HepG2 (cell line): Measurements from ENCODE around the gene CA11. TPM values are rescaled to one million over a fixed set of nuclear protein-coding genes. Genes with fewer than 3 reads are reported as not detected.

Source experiments
- AGO1 ChIP-seq: fragments of 200-400 bp; formaldehyde crosslinking; IDR thresholded peaks from 2 replicates; pipeline ENCODE4 v1.6.1; 2017; ENCODE audit warnings: mild to moderate bottlenecking, low read depth, low read length, moderate library complexity; ENCODE audit not compliant: poor library complexity, severe bottlenecking
- ATF7 ChIP-seq, 2 experiments: fragments of 450-650 bp in 1 of 2; sonication (generic) in 1 of 2; formaldehyde crosslinking in 1 of 2; IDR thresholded peaks; 2 replicates each; pipeline versions ENCODE4 v1.4.0 to v1.6.1; 2016 to 2020; ENCODE audit warnings: antibody characterized with exemption in 1 of 2, mild to moderate bottlenecking in 1 of 2, missing genetic modification reagents in 1 of 2
- BORCS8-MEF2B ChIP-seq: sonication (generic); formaldehyde crosslinking; IDR thresholded peaks from 2 replicates; pipeline ENCODE4 v1.8.0; 2022; ENCODE audit warnings: mild to moderate bottlenecking, missing genetic modification reagents
- CREM ChIP-seq, 2 experiments: sonication (generic) in 1 of 2; formaldehyde crosslinking in 1 of 2; IDR thresholded peaks; 2 replicates each; pipeline versions ENCODE4 v1.4.0 to v1.6.1; 2016 to 2020; ENCODE audit warnings: antibody characterized with exemption in 1 of 2, mild to moderate bottlenecking in 1 of 2, missing genetic modification reagents in 1 of 2
- PRMT3 ChIP-seq: sonication (generic); formaldehyde crosslinking; IDR thresholded peaks from 2 replicates; pipeline ENCODE4 v1.8.1; 2022; ENCODE audit warnings: low read depth, mild to moderate bottlenecking, moderate library complexity, missing genetic modification reagents, borderline replicate concordance
- RAD21 ChIP-seq: fragments of 450-650 bp; formaldehyde crosslinking; IDR thresholded peaks from 2 replicates; pipeline ENCODE4 v1.5.0; 2020; ENCODE audit warnings: mild to moderate bottlenecking
- RBFOX2 ChIP-seq: fragments of 200-400 bp; formaldehyde crosslinking; IDR thresholded peaks from 2 replicates; pipeline ENCODE4 v1.6.1; 2017; ENCODE audit warnings: low read depth, mild to moderate bottlenecking, low read length
- REPIN1 ChIP-seq: sonication (generic); formaldehyde crosslinking; IDR thresholded peaks from 2 replicates; pipeline ENCODE4 v1.8.0; 2022; ENCODE audit warnings: missing genetic modification reagents, low read depth, mild to moderate bottlenecking, borderline replicate concordance
- TRIM24 ChIP-seq: sonication (generic); formaldehyde crosslinking; IDR thresholded peaks from 2 replicates; pipeline ENCODE4 v1.8.0; 2022; ENCODE audit warnings: mild to moderate bottlenecking, missing genetic modification reagents
- ZNF263 ChIP-seq: sonication (generic); formaldehyde crosslinking; IDR thresholded peaks from 2 replicates; pipeline ENCODE4 v1.4.0; 2020; ENCODE audit warnings: missing genetic modification reagents
- polyA plus RNA-seq, 8 experiments: library from polyadenylated mRNA; depleted of rRNA in 3 of 8; stranded (reverse) in 7 of 8; unstranded in 1 of 8; fragments of >200 nt; fragmentation: Illumina TruSeq in 4 of 8; extraction: Trizol in 4 of 8; gene quantifications; 2 replicates each; pipeline versions ENCODE4 v1.2.1 to v1.2.3, GENCODE V29; 2011 to 2016; ENCODE audit warnings: low read depth in 4 of 8, missing spikeins in 1 of 8, mixed read lengths in 1 of 8; ENCODE audit not compliant: insufficient read depth in 1 of 8
- total RNA-seq, 5 experiments: library from RNA; depleted of rRNA; stranded (reverse); fragments of >200 nt; fragmentation: Illumina TruSeq; extraction: Trizol; gene quantifications; 2 replicates each; pipeline ENCODE4 v1.2.3, GENCODE V29; 2016; ENCODE audit warnings: low read depth in 1 of 5
- TF ChIP-seq, protein P1 (sequence below): sonication (generic); formaldehyde crosslinking; IDR thresholded peaks from 2 replicates; pipeline ENCODE4 v1.8.0; 2022; ENCODE audit warnings: mild to moderate bottlenecking, missing genetic modification reagents, moderate library complexity
- TF ChIP-seq, protein P2 (sequence below): sonication (generic); formaldehyde crosslinking; IDR thresholded peaks from 2 replicates; pipeline ENCODE4 v1.4.0; 2020; ENCODE audit warnings: missing genetic modification reagents
- TF ChIP-seq, protein P3 (sequence below), 2 experiments: sonication (generic) in 1 of 2; formaldehyde crosslinking in 1 of 2; IDR thresholded peaks; 2 replicates each; pipeline versions ENCODE4 v1.4.0 to v1.6.1; 2016 to 2020; ENCODE audit warnings: borderline replicate concordance in 1 of 2, low read depth in 1 of 2, mild to moderate bottlenecking in 1 of 2, missing genetic modification reagents in 1 of 2
- TF ChIP-seq, protein P4 (sequence below): sonication (generic); formaldehyde crosslinking; IDR thresholded peaks from 2 replicates; pipeline ENCODE4 v1.4.0; 2020; ENCODE audit warnings: missing genetic modification reagents, mild to moderate bottlenecking, borderline replicate concordance
- TF ChIP-seq, protein P5 (sequence below): IDR thresholded peaks from 2 replicates; pipeline ENCODE4 v1.6.1; 2016; ENCODE audit warnings: missing biosample characterization, missing genetic modification reagents, low read depth
- TF ChIP-seq, protein P6 (sequence below): IDR thresholded peaks from 2 replicates; pipeline ENCODE4 v1.6.1; 2016; ENCODE audit warnings: low read depth, borderline replicate concordance

The CA11 gene
- total and polyA plus RNA-seq, 2 of the 13 experiments (the other 11 are each of a cell fraction or from before 2014, with no cell fraction given) = 0.41 to 0.58 TPM

DNA sequence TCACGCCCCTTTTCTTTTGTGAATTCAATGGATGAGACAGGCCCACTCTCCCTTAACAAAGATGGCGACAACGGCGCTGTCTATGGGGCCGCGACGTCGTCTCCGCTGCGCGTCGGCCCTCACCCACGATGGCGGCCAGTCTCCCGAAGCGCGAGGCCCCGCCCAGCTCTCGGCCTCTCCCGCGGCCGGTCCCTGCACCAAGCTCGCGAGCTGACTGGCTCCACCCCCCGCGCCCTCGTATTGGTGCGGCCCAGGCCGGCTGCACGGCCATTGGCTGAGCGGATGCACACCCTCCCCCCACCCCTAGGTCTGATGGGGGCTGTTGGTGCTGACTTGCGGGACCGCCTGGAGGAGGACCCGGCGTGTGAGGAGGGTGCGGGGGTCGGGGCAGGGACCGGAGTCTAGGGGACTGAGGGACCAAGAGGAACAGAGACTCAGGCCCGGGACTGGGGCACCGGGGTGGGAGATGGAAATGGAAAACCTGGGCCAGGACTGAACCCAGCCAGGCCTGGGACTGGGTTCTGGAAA is 21.9 kb downstream of the CA11 start (continued):
- TF ChIP-seq, protein P1, sequence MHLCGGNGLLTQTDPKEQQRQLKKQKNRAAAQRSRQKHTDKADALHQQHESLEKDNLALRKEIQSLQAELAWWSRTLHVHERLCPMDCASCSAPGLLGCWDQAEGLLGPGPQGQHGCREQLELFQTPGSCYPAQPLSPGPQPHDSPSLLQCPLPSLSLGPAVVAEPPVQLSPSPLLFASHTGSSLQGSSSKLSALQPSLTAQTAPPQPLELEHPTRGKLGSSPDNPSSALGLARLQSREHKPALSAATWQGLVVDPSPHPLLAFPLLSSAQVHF (CRISPR knock-in tag) = no peak
- TF ChIP-seq TRIM24 (CRISPR knock-in tag) (no peak), BORCS8-MEF2B (CRISPR knock-in tag) (no peak), PRMT3 (CRISPR knock-in tag) (no peak), ZNF263 (CRISPR knock-in tag) (0 out of 2 replicates have a peak, but pooled peaks have one; percentile 31), REPIN1 (CRISPR knock-in tag) (0 out of 2 replicates have a peak, but pooled peaks have one; percentile 31), RBFOX2 (peak; percentile 69), RAD21 (CRISPR knock-in tag) (no peak), CREM (IDR thresholded peaks at IDR 0.05) (peak; percentile 38; the same call in 1 of the 2 replicates), CREM (CRISPR knock-in tag; IDR thresholded peaks at IDR 0.05) (no peak), ATF7 (IDR thresholded peaks at IDR 0.05) (no peak), ATF7 (CRISPR knock-in tag; IDR thresholded peaks at IDR 0.05) (no peak), AGO1 (no peak)
- TF ChIP-seq, protein P2, sequence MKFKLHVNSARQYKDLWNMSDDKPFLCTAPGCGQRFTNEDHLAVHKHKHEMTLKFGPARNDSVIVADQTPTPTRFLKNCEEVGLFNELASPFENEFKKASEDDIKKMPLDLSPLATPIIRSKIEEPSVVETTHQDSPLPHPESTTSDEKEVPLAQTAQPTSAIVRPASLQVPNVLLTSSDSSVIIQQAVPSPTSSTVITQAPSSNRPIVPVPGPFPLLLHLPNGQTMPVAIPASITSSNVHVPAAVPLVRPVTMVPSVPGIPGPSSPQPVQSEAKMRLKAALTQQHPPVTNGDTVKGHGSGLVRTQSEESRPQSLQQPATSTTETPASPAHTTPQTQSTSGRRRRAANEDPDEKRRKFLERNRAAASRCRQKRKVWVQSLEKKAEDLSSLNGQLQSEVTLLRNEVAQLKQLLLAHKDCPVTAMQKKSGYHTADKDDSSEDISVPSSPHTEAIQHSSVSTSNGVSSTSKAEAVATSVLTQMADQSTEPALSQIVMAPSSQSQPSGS (CRISPR knock-in tag) = no peak
- TF ChIP-seq, protein P3, sequence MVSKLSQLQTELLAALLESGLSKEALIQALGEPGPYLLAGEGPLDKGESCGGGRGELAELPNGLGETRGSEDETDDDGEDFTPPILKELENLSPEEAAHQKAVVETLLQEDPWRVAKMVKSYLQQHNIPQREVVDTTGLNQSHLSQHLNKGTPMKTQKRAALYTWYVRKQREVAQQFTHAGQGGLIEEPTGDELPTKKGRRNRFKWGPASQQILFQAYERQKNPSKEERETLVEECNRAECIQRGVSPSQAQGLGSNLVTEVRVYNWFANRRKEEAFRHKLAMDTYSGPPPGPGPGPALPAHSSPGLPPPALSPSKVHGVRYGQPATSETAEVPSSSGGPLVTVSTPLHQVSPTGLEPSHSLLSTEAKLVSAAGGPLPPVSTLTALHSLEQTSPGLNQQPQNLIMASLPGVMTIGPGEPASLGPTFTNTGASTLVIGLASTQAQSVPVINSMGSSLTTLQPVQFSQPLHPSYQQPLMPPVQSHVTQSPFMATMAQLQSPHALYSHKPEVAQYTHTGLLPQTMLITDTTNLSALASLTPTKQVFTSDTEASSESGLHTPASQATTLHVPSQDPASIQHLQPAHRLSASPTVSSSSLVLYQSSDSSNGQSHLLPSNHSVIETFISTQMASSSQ (IDR thresholded peaks at IDR 0.05; ENCODE audit: low read depth) = no peak
- TF ChIP-seq, protein P3 (CRISPR knock-in tag; IDR thresholded peaks at IDR 0.05; ENCODE audit: borderline replicate concordance) = no peak
- TF ChIP-seq, protein P4, sequence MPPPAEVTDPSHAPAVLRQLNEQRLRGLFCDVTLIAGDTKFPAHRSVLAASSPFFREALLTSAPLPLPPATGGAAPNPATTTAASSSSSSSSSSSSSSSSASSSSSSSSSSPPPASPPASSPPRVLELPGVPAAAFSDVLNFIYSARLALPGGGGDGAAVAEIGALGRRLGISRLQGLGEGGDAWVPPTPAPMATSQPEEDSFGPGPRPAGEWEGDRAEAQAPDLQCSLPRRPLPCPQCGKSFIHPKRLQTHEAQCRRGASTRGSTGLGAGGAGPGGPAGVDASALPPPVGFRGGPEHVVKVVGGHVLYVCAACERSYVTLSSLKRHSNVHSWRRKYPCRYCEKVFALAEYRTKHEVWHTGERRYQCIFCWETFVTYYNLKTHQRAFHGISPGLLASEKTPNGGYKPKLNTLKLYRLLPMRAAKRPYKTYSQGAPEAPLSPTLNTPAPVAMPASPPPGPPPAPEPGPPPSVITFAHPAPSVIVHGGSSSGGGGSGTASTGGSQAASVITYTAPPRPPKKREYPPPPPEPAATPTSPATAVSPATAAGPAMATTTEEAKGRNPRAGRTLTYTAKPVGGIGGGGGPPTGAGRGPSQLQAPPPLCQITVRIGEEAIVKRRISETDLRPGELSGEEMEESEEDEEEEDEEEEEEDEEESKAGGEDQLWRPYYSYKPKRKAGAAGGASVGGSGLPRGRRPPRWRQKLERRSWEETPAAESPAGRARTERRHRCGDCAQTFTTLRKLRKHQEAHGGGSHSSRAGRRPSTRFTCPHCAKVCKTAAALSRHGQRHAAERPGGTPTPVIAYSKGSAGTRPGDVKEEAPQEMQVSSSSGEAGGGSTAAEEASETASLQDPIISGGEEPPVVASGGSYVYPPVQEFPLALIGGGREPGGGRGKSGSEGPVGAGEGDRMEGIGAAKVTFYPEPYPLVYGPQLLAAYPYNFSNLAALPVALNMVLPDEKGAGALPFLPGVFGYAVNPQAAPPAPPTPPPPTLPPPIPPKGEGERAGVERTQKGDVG (CRISPR knock-in tag) = no peak
- TF ChIP-seq, protein P5, sequence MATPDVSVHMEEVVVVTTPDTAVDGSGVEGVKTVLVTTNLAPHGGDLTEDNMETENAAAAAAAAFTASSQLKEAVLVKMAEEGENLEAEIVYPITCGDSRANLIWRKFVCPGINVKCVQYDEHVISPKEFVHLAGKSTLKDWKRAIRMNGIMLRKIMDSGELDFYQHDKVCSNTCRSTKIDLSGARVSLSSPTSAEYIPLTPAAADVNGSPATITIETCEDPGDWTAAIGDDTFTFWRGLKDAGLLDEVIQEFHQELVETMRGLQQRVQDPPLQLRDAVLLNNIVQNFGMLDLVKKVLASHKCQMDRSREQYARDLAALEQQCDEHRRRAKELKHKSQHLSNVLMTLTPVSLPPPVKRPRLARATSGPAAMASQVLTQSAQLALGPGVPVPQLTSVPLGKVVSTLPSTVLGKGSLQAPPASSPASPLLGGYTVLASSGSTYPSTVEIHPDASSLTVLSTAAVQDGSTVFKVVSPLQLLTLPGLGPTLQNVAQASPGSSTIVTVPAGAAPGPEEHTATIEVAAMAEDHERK = 0 out of 2 replicates have a peak, but pooled peaks have one; percentile 55
- TF ChIP-seq, protein P6, sequence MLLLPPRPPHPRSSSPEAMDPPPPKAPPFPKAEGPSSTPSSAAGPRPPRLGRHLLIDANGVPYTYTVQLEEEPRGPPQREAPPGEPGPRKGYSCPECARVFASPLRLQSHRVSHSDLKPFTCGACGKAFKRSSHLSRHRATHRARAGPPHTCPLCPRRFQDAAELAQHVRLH (CRISPR knock-in tag) = no peak
